HG02642 (cell line): ENCODE data around the gene RBM26.
"Not testable (repeated sequence)": the region's sequence is repeated elsewhere in the genome, so short reads cannot be mapped to it uniquely, and the experiment has no call there.

ENCODE experiments used
- ATAC-seq: cut with Tn5 transposase; IDR thresholded peaks from one replicate; pipeline ENCODE4 v1.9.1; 2021; ENCODE audit warnings: mild to moderate bottlenecking; ENCODE audit not compliant: unreplicated experiment, poor library complexity

Gene RBM26

DNA sequence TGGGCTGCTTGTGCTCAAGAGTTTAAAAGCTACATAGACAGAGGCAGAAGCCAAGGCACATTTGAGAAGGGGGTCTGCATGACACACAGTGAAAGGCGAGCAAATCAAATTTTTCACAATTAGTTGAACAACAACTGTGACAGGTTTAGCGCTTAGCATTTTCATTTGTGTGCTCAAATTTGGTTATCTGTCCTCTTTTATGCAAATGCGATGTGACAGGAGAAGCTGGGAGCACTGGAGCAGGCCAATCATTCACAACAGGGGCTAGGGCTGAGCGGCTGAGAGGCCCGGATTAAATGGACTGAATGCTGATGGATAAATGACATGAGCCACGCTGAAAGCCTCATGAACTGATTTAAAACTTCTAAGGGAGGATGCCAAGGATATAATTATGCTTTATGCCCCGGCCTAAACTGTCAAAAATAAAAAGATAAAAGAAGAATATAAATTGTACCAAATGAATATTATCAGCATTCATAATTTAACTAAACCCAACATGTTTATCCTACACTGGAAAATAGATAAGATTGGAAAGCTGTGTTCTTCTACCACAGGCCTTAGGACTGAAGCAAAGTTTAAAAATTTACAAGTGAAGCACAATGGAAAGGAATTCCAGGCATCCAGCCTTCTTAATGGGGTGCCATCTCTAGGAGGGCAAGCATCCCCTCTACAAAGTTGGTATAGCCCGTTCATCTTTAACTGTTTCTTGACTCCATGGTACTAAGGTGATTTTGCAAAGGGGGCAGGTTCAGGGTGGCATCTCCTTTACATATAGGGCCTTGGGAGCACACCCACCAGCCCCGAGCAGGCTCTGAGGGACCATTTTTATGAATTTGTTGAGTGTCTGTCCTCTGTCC, 117.9 kb downstream of the RBM26 start:
- no peak for ATAC-seq

DNA sequence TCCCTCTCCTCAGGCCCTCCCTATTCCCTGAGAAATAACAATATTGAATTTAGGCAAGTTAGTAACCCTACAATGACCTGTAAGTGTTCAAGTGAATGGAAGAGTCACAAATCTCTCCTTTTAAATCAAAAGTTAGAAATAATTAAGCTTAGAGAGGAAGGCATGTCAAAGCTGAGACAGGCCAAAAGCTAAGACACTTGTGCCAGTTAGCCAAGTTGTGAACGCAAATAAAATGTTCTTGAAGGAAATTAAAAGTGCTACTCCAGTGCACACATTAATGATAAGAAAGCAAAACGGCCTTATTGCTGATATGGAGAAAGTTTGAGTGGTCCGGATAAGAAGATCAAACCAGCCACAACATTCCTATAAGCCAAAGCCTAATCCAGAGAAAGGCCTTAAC, 120.9 kb downstream of the RBM26 start:
- no peak for ATAC-seq

DNA sequence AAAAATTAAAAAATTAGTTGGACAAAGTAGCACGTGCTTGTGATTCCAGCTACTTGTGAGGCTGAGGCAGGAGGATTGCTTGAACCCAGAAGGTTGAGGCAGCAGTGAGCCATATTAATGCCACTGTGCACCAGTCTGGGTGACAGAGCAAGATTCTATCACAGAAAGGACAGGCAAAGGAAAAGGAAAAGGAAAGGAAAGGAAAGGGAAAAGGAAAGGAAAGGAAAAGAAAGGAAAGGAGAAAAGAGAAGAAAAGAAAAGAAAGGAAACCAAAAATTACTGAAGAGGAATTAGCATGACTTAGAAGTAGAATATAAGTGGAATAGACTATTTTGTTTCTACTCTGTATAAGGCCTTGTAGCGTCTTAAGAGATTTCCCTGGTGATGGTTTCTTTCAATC, 122.3 kb downstream of the RBM26 start:
- ATAC-seq, result no peak

DNA sequence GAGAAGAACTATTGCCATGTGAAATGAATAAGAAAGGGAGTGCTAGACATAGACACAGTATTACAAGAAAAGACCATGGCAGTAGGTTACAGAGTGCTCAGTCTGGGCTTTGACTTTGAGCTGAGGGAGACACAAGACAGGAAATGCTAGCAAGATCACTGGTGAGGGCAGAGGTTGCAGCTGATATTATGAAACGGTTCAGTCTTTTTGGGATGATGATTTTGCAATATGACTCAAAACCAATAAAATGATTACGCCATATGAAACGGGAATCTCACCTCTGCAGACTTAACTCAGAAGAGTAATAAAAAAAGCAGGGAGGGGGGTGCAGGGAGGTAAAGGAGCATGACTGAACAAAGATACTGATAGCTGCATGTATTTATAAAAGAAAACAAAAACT, 123.1 kb downstream of the RBM26 start:
- ATAC-seq, result no peak

DNA sequence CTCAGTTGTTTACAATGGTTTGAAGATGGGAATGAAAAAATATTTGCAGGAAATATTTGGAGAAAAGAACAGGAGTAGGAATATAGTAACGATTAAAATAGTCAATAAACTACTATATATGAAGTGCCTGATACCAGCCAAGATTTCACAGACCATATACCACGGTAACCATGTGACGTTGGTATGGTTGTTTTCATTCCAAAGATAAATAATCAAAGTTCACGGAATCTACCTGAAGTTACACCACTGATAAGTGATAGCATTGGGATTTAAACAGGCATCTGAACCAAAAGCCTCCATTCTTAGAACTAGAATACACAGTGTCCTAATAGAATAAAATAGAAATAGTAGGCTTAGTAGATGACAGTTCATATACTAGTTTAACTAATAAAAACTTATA, 123.5 kb downstream of the RBM26 start:
- ATAC-seq, result no peak

DNA sequence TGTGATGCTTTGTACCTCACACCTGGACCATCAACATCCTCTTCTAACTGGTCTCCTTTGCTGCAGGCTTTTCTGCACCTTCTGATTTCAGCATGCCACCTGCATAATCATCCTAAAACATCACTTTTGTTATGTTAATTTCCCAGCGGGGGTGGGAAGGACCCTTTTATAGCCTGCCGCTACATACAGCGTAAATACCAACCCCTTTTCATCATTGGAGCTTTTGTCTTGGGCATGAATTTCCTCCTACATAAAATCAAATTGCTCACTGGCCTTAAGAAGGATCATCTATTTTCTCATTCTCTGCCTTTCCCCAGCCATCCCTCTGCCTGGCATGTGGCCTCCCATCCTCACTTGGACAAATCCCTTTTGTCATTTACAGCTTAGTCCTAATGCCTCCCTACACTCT, 124.7 kb downstream of the RBM26 start:
- ATAC-seq, result no peak

DNA sequence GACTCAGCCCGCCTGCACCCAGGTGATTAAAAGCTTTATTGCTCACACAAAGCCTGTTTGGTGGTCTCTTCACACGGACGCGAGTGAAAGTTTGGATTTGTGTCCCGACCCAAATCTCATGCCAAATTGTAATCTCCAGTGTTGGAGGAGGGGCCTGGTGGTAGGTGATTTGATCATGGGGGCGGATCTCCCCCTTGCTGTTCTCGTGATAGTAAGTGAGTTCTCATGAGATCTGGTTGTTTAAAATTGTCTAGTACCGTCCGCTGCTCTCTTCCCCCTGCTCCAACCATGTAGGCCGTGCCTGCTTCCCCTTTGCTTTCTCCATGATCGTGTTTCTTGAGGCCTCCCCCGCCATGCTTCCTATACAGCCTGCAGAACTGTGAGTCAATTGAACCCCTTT, 126.3 kb downstream of the RBM26 start:
- ATAC-seq, result not testable (repeated sequence)

DNA sequence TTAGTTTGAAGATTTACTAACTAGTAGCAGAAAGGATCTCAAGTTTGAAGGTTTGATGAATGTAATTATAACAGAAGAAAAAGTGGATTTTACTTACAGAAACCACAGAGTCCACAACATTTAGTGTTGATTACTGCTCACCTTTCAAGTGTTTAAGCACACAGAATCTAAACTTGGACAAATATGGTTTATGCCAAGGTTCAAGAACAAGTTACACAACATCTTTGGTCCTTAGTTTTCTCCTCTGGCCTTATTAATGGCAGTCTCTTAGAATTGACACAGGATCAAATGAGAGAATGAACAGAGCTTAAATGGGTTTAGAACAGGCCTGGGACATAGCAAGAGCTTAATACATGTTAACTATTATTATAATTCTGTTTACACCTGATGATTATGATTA, 133.0 kb downstream of the RBM26 start:
- no peak for ATAC-seq

DNA sequence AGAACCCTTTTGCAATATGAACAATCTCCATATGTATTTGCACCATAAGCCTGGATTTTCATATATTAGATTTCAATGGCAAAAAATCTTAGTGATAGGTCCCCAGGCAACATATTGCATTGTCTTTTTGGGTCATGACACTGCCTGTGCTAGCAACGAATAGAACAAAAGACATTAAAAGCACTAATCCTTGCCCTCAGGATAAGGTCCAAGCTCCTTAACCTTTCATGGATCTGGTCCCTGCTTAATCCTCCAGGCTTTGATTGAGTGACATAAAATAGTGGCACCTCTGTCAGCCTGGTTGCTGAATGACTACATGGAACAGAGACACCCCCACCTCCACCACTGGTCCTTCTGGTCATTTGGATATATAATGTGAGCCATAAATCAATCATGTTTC, 134.4 kb downstream of the RBM26 start:
- ATAC-seq, result no peak

DNA sequence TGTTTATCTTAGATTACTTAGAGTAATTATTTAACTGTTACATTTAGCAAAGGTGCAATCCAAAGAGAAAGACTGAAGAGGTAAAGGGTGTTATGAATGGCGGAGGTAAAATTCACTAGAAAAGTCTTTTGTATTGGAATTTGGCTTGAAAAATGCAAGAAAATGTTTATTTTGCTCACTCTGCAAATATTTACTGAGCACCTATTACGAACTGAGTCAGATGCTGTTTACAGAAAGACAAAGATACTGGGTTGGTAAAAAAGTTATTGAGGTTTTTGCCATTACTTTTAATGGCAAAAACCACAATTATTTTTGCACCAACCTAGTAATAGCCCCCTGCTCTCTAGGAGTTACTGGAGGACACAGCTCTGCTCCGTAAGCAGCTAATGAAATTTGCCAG, 135.2 kb downstream of the RBM26 start:
- no peak for ATAC-seq
